Naive thymus-derived CD8-positive, alpha-beta T cell (primary cell): ENCODE measurements around the gene GOLPH3L. TPM values are rescaled to one million over a fixed set of nuclear protein-coding genes. Genes with fewer than 3 reads are reported as not detected.
"Not testable (repeated sequence)": the region's sequence is repeated elsewhere in the genome, so short reads cannot be mapped to it uniquely, and the experiment has no call there.

Source experiments
- ATAC-seq, 2 donors: fragments of 150-1000 bp; cut with Tn5 transposase in 1 of 2; sonication (Bioruptor Pico), chemical (Tn5 transposase) in 1 of 2; 1 replicate in 1 of 2; 2 replicates in 1 of 2; pipeline ENCODE4 v1.10.0; 2021; ENCODE audit warnings: mild to moderate bottlenecking in 2 of 2, moderate library complexity in 2 of 2
- POLR2A ChIA-PET: fragments of 350-600 bp; sonication (Branson Sonifier 250); formaldehyde crosslinking; loops from one replicate; lab custom pipeline; 2021; ENCODE audit warnings: antibody characterized with exemption; lab: Charles Lee
- DNase-seq, 10 donors: peaks; one replicate each; pipeline versions ENCODE4 v3.0.0 to v3.0.0-alpha.2; 2020 to 2022
- H3K27ac Mint-ChIP-seq, 10 donors: one replicate each; pipeline ENCODE4 v1.8.0; 2020 to 2022; ENCODE audit warnings: mild to moderate bottlenecking in 10 of 10, mixed read lengths in 10 of 10, moderate library complexity in 4 of 10, inconsistent platforms in 1 of 10
- H3K27me3 Mint-ChIP-seq, 5 donors: one replicate each; pipeline ENCODE4 v1.8.0; 2021 to 2022; ENCODE audit warnings: mixed read lengths in 5 of 5
- H3K36me3 Mint-ChIP-seq, 3 donors: one replicate each; pipeline ENCODE4 v1.8.0; 2020 to 2022; ENCODE audit warnings: mixed read lengths in 3 of 3, mild to moderate bottlenecking in 2 of 3, inconsistent platforms in 1 of 3
- H3K4me1 Mint-ChIP-seq, 4 donors: one replicate each; pipeline ENCODE4 v1.8.0; 2021 to 2022; ENCODE audit warnings: mixed read lengths in 4 of 4
- H3K4me3 Mint-ChIP-seq, 10 donors: one replicate each; pipeline ENCODE4 v1.8.0; 2020 to 2022; ENCODE audit warnings: mild to moderate bottlenecking in 10 of 10, mixed read lengths in 10 of 10, moderate library complexity in 6 of 10, inconsistent platforms in 1 of 10
- H3K9me3 Mint-ChIP-seq, 9 donors: one replicate each; pipeline ENCODE4 v1.8.0; 2020 to 2022; ENCODE audit warnings: mixed read lengths in 9 of 9, mild to moderate bottlenecking in 3 of 9, inconsistent platforms in 1 of 9, moderate library complexity in 1 of 9
- polyA plus RNA-seq, 3 donors: library from polyadenylated mRNA; unstranded; fragments of 300-500 nt; fragmentation: Illumina TruSeq; gene quantifications; one replicate each; pipeline ENCODE4 v1.2.3, GENCODE V29; 2021
- total RNA-seq, 8 experiments: library from RNA in 2 of 8; stranded (reverse) in 2 of 8; gene quantifications; one replicate each; pipeline ENCODE4 v1.2.3 and lab custom pipeline; 2021 to 2026

GOLPH3L gene
- total and polyA plus RNA-seq, 5 experiments from 2014 or later, result 19.4 to 28.2 (median 22.9) TPM

DNA sequence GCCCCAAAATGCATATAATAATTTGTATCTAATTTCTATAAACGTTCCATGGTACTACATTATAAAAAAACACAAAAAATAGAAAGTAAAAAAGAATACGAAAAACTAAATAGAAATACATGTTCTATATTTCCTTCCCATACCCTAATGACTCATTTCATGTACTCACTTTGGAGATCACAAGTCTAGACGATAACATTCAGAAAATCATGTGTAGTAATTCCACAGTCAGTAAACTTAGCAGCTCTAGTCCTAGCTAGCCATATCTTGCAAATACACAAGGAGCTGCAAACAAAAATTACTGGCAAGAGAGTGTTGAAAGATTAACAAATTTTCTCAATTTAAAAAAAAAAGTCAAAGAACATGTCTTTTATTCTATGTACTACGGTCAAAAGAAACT is 1.4 kb downstream of the GOLPH3L start:
- Mint-ChIP-seq H3K27me3 (peaks cover 0 to 3% (median 1%) of the 10 kb centered on the region in 5 donors), H3K4me1 (peaks cover 7 to 40% (median 28%) of the 10 kb centered on the region in 4 donors), H3K27ac (peak overlapping the region in 5 of 10 donors; percentile 15 to 96 (median 43)), H3K4me3 (peak overlapping the region in 6 of 10 donors; percentile 23 to 43 (median 32)), H3K9me3 (no peaks in the 10 kb centered on the region), H3K36me3 (peaks cover 0 to 42% (median 5%) of the 10 kb centered on the region in 3 donors)
- DNase-seq (no peak), ATAC-seq (no peak)
- POLR2A ChIA-PET, result no interaction called here

DNA sequence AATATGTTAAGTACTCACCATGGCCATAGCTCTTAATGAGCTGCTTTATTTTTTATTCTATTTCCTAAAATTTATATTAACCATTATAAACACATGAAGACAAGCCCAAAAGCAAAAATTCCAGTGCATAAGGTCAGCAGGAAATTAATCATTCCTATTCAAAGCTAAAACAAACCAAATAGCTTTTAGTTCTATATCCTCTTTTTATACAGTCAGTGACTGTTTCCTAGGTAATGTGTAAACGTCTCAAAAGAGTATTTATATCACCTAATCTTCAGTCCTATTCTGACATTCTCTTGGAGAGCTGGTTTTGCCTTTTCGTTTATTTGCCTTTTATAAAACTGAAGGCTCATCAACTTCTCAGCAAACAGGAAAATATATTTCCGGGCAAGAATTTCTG is 4.2 kb downstream of the GOLPH3L start:
- Mint-ChIP-seq H3K27me3 (no peaks in the 10 kb centered on the region), H3K36me3 (peaks cover 0 to 59% (median 9%) of the 10 kb centered on the region in 3 donors), H3K27ac (peak overlapping the region in 1 of 10 donors; percentile 5), H3K9me3 (no peaks in the 10 kb centered on the region), H3K4me1 (peaks cover 10 to 42% (median 37%) of the 10 kb centered on the region in 4 donors), H3K4me3 (no peak overlapping the region)
- ATAC-seq, result no peak
- POLR2A ChIA-PET, result no interaction called here
- no peak for DNase-seq

DNA sequence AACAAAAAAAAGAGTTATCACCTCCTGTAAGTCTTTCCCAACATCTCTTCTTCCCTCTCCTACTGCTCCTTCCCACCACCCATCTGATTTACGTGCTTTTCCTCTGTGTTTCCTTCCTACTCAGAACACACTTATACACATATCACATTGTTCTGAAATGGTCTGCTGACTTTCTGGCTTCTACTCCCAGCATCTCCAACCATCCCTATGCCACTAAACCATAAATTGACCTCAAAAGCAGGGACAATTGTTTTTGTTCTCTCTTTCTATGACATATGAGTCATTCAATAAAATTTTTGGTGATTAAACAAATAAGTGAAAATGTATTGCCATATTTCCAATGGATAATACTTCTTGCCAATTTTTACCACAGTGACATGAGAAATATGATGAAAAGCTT is 8.2 kb downstream of the GOLPH3L start:
- Mint-ChIP-seq H3K4me1 (peaks cover 7 to 24% (median 20%) of the 10 kb centered on the region in 4 donors), H3K4me3 (no peak overlapping the region), H3K27ac (peak overlapping the region in 4 of 10 donors; percentile 20 to 89 (median 44)), H3K36me3 (peaks cover 0 to 56% (median 9%) of the 10 kb centered on the region in 3 donors), H3K27me3 (no peaks in the 10 kb centered on the region), H3K9me3 (no peaks in the 10 kb centered on the region)
- no peak for DNase-seq
- POLR2A ChIA-PET, result no interaction called here
- no peak for ATAC-seq

DNA sequence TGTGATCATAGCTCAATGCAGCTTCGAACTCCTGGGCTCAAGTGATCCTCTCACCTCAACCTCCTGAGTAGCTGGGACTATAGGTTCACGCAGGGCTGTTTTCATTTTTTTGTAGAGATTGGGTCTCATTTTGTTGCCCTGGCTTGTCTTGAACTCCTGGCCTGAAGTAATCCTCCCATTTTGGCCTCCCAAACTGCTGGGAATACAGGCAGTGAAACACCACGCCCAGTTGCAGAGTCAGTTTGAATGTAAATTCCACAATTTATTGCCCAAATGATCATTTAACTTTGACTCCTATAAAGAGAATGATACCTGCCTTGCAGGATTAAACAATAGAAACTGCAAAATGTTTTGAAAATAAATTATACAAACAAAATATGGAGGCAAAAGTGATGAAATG is 10.7 kb downstream of the GOLPH3L start:
- Mint-ChIP-seq H3K27ac (peak overlapping the region in 2 of 10 donors; percentile 20 to 30), H3K36me3 (peaks cover 0 to 48% (median 10%) of the 10 kb centered on the region in 3 donors), H3K27me3 (no peaks in the 10 kb centered on the region), H3K4me3 (no peak overlapping the region), H3K9me3 (no peaks in the 10 kb centered on the region), H3K4me1 (peaks cover 6 to 24% (median 20%) of the 10 kb centered on the region in 4 donors)
- POLR2A ChIA-PET, result no interaction called here
- ATAC-seq, result no peak
- DNase-seq, result no peak

DNA sequence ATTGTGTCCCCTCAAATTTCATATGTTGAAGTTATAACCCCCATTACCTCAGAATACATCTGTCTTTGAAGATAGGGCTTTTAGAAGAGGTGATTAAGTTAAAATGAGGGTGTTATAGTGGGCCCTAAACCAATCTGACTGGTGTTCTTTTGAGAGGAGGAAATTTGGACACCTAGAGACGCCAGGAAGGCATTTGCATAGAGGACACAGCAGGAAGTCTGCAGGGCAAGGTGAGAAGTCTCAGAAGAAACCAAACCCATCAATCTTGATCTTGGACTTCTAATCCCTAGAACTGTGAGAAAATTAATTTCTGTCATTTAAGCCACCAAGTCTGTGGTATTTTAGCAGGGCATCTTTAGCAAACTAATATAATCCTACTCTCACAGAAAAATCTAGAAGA is 13.0 kb downstream of the GOLPH3L start:
- POLR2A ChIA-PET, result interaction anchor here (1.0 to 1.3 kb wide), 2 partner anchors 54 to 473 kb away, joined by 3 read pairs; partner anchors contain the start of genes ENSA and TNFAIP8L2
- Mint-ChIP-seq H3K4me1 (peaks cover 6 to 16% (median 15%) of the 10 kb centered on the region in 4 donors), H3K4me3 (peak overlapping the region in 2 of 10 donors; percentile 11 to 15), H3K9me3 (no peaks in the 10 kb centered on the region), H3K27ac (peak overlapping the region in 9 of 10 donors; percentile 34 to 89 (median 71)), H3K27me3 (no peaks in the 10 kb centered on the region), H3K36me3 (peaks cover 0 to 48% (median 10%) of the 10 kb centered on the region in 3 donors)
- ATAC-seq, result no peak
- DNase-seq, result peak in 2 of 10 donors; percentile 10 to 11

DNA sequence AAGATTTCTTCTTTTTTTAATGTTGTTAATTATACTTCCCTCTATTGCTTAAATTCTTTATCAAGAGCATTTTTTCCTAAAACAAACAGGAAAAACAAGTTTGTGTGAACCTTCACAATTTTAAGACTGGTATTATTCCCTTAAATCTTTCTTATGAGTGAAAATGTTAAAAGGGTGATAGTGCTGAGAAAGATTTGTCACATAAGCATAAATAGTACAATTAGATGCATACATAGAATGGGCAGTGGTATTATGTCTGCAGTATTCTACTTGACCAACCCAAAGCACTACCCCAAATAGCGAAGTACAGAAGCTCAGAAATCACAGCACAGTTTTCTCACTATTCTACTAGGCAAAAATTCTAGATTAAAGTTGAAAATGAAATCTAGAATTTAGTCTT is 18.0 kb downstream of the GOLPH3L start:
- Mint-ChIP-seq H3K9me3 (no peaks in the 10 kb centered on the region), H3K36me3 (peaks cover 0 to 40% (median 11%) of the 10 kb centered on the region in 3 donors), H3K4me1 (peaks cover 7 to 19% (median 10%) of the 10 kb centered on the region in 4 donors), H3K27me3 (no peaks in the 10 kb centered on the region), H3K4me3 (no peak overlapping the region), H3K27ac (no peak overlapping the region)
- POLR2A ChIA-PET, result no interaction called here
- ATAC-seq (no peak), DNase-seq (no peak)

DNA sequence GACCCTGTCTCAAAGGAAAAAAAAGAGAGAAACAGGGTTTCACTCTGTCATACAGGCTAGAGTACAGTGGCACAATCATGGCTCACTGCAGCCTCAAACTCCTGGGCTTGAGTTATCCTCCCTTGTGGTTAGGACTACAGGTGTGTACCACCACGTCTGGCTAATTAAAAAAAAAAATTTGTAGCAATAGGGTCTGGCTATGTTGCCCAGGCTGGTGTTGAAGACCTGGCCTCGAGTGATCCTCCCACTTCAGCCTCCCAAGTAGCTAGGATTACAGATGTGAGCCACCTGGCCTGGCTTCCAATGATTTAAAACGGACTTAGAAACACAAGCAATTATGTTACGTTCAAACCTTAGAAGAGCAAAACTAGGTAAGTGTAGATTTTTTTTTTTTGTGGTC is 22.1 kb downstream of the GOLPH3L start:
- peaks cover 3 to 8% (median 4%) of the 10 kb centered on the region in 4 donors for H3K4me1 Mint-ChIP-seq
- H3K4me3 Mint-ChIP-seq, result no peak overlapping the region
- no peaks in the 10 kb centered on the region for H3K9me3 Mint-ChIP-seq
- ATAC-seq (no peak), DNase-seq (no peak)
- POLR2A ChIA-PET, result interaction anchor here (0.7 to 1.1 kb wide), 2 partner anchors 107 to 1129 kb away, joined by 3 read pairs; no protein-coding TSS in a partner anchor
- no peaks in the 10 kb centered on the region for H3K27me3 Mint-ChIP-seq
- peak overlapping the region in 1 of 10 donors; percentile 29 for H3K27ac Mint-ChIP-seq
- H3K36me3 Mint-ChIP-seq, result peaks cover 0 to 45% (median 8%) of the 10 kb centered on the region in 3 donors

DNA sequence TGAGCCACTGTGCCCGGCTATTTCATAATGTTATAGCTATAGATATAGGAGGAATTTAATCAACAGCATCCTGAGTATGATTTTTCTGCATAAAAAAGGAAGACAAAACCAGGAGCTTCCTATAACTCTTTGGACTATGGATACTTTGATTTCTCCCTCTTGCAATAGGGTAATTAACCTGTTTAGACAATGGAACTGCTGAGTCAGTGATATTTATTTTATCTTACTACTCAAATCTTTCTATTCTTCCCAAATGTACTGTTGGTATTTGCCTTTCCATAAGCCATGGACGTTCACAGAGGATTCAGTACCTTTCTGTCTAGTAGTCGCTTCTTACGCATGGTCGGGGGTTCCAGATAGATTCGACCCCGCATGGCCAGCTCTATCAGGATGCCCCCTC is 33.6 kb downstream of the GOLPH3L start:
- no peak for ATAC-seq
- POLR2A ChIA-PET, result no interaction called here
- peaks cover 5 to 63% (median 20%) of the 10 kb centered on the region in 3 donors for H3K36me3 Mint-ChIP-seq

DNA sequence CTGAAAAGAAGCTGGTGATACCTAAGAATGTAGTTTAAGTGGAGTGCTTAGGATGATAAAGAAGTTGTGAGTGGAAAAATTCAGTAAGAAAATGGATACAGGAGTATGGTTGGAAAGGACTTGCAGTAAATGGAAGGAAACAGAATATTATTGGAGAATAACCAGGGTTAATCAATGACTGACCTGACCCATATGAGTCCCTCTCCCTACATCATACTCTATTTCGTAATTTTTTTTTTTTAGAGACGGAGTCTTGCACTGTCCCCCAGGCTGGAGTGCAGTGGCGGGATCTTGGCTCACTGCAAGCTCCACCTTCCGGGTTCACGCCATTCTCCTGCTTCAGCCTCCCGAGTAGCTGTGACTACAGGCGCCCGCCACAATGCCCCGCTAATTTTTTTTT is 34.1 kb downstream of the GOLPH3L start:
- POLR2A ChIA-PET, result no interaction called here
- Mint-ChIP-seq H3K27ac (no peak overlapping the region), H3K4me1 (peaks cover 0 to 9% (median 6%) of the 10 kb centered on the region in 4 donors), H3K4me3 (no peak overlapping the region), H3K27me3 (no peaks in the 10 kb centered on the region), H3K36me3 (peaks cover 5 to 67% (median 20%) of the 10 kb centered on the region in 3 donors), H3K9me3 (no peaks in the 10 kb centered on the region)
- no peak for DNase-seq
- ATAC-seq, result no peak

More for the DNA sequence above, 33.6 kb downstream of the GOLPH3L start:
- DNase-seq, result no peak
- Mint-ChIP-seq H3K4me3 (no peak overlapping the region), H3K9me3 (no peaks in the 10 kb centered on the region), H3K27ac (peak overlapping the region in 1 of 10 donors; percentile 50), H3K4me1 (peaks cover 0 to 10% (median 7%) of the 10 kb centered on the region in 4 donors), H3K27me3 (no peaks in the 10 kb centered on the region)

DNA sequence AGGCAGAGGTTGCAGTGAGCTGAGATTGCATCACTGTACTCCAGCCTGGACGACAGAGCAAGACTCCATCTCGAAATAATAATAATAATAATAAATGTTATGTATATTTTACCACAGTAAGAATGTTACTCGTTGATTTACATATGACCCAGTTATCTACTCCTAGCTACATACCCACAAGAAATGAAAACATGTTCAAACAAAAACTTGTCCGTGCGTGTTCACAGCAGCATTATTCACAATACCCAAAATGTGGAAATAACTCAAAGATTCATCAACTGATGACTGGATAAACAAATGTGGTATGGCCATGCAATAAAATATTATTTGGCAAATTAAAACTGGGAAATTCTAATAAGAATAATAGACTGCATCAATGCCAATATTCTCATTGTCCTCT is 35.8 kb downstream of the GOLPH3L start:
- no peak for ATAC-seq
- Mint-ChIP-seq H3K27ac (no peak overlapping the region), H3K27me3 (no peaks in the 10 kb centered on the region), H3K4me1 (peaks cover 0 to 6% (median 5%) of the 10 kb centered on the region in 4 donors), H3K9me3 (no peaks in the 10 kb centered on the region), H3K4me3 (no peak overlapping the region), H3K36me3 (peaks cover 5 to 73% (median 20%) of the 10 kb centered on the region in 3 donors)
- POLR2A ChIA-PET, result no interaction called here
- DNase-seq, result no peak

DNA sequence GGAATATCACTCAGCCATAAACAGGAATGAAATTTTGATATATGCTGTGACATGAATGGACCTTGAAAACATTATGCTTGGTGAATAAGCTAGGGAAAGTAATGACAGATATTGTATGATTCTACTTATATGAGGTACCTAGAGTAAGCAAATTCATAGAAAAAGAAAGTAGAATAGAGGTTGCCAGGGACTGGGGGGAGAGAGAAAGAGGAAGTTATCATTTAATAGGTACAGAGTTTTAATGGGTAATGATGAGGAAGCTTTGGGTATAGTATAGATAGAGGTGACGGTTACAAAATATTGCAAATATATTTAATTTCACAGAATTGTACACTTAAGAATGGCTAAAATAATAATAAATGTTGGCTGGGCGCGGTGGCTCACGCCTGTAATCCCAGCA is 36.4 kb downstream of the GOLPH3L start:
- no peak for ATAC-seq
- peaks cover 0 to under 1% (median under 1%) of the 10 kb centered on the region in 4 donors for H3K4me1 Mint-ChIP-seq
- no peak overlapping the region for H3K4me3 Mint-ChIP-seq
- DNase-seq, result no peak
- H3K27ac Mint-ChIP-seq, result peak overlapping the region in 2 of 10 donors; percentile 9 to 44
- no peaks in the 10 kb centered on the region for H3K27me3 Mint-ChIP-seq
- peaks cover 5 to 69% (median 20%) of the 10 kb centered on the region in 3 donors for H3K36me3 Mint-ChIP-seq
- POLR2A ChIA-PET, result no interaction called here
- no peaks in the 10 kb centered on the region for H3K9me3 Mint-ChIP-seq

DNA sequence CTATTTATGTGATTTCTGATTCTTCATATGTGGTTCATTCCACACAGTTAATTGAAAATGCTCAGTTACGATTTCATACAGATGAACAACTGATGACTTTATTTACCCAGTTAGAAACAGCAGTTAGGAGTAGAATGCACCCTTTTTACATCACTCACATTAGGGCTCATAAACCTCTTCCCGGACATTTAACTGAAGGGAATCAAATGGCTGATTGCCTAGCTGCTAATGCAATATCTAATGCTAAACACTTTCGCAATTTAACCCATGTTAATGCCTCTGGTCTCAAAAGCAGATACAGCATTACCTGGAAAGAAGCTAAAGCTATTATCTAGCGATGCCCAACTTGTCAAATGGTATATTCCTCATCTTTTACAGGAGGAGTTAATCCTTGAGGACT is 39.9 kb downstream of the GOLPH3L start:
- POLR2A ChIA-PET, H3K4me1 Mint-ChIP-seq, DNase-seq, H3K4me3 Mint-ChIP-seq, H3K27me3 Mint-ChIP-seq, H3K27ac Mint-ChIP-seq, ATAC-seq, H3K9me3 Mint-ChIP-seq: not testable (repeated sequence)
- peaks cover 0 to 69% (median 19%) of the 10 kb centered on the region in 3 donors for H3K36me3 Mint-ChIP-seq

DNA sequence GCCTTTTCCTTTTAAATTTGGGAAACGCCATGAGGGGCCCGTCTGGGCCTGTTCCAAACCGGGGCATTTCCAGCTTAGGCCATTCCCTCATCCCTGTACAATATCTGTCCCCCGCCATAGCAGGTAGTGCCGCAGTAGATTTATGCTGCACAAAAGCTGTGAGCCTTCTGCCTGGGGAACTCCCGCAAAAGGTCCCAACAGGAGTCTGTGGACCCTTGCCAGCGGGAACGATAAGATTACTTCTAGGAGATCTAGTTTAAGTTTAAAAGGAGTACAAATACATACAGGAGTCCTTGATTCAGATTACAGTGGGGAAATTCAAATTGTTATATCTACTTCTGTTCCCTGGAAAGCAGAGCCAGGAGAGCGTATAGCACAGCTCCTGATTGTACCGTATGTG is 42.3 kb downstream of the GOLPH3L start:
- H3K4me1 Mint-ChIP-seq, H3K27me3 Mint-ChIP-seq, H3K4me3 Mint-ChIP-seq, DNase-seq, H3K9me3 Mint-ChIP-seq, ATAC-seq, POLR2A ChIA-PET, H3K27ac Mint-ChIP-seq: not testable (repeated sequence)
- H3K36me3 Mint-ChIP-seq, result peaks cover 0 to 65% (median 9%) of the 10 kb centered on the region in 3 donors
